ENCODE results near the gene CRB2. TPM values are rescaled to one million over a fixed set of nuclear protein-coding genes. Genes with fewer than 3 reads are reported as not detected.
"Not testable (repeated sequence)": the region's sequence is repeated elsewhere in the genome, so short reads cannot be mapped to it uniquely, and the experiment has no call there.

CRB2 gene
- total RNA-seq, 4 donors from 2014 or later, result 0.06 to 0.13 TPM; not detected in 2

DNA sequence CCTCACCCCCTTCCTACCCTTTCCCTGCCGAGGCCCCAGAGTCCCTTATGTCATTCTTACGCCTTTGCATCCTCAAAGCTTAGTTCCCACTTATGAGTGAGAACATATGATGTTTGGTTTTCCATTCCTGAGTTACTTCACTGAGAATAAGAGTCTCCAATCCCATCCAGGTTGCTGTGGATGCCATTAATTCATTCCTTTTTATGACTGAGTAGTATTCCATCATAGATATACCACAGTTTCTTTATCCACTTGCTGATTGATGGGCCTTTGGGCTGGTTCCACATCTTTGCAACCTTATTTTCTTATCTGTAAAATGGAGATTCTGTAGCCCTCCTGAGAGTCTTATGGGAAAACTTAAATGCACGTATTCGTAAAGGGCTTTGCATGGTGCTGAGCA lies 36.8 kb downstream of the CRB2 start:
- no peak for DNase-seq (ENCODE audit: extremely low spot score)
- 99% methylated on average over 4 of the region's 4 CpGs for WGBS
- Histone ChIP-seq H3K36me3 (peaks cover 0 to 4% (median 0%) of the 10 kb centered on the region in 4 donors), H3K27me3 (no peaks in the 10 kb centered on the region), H3K4me1 (no peaks in the 10 kb centered on the region), H3K4me3 (no peak overlapping the region), H3K9me3 (peaks cover 0 to 6% (median 0%) of the 10 kb centered on the region in 4 donors), H3K27ac (replicated peaks in 1 of 4) (no peak overlapping the region)
- TF ChIP-seq EP300 (IDR thresholded peaks at IDR 0.05), result no peak
- TF ChIP-seq POLR2A (IDR thresholded peaks at IDR 0.05; ENCODE audit: low read depth), result no peak
- TF ChIP-seq, protein P1, sequence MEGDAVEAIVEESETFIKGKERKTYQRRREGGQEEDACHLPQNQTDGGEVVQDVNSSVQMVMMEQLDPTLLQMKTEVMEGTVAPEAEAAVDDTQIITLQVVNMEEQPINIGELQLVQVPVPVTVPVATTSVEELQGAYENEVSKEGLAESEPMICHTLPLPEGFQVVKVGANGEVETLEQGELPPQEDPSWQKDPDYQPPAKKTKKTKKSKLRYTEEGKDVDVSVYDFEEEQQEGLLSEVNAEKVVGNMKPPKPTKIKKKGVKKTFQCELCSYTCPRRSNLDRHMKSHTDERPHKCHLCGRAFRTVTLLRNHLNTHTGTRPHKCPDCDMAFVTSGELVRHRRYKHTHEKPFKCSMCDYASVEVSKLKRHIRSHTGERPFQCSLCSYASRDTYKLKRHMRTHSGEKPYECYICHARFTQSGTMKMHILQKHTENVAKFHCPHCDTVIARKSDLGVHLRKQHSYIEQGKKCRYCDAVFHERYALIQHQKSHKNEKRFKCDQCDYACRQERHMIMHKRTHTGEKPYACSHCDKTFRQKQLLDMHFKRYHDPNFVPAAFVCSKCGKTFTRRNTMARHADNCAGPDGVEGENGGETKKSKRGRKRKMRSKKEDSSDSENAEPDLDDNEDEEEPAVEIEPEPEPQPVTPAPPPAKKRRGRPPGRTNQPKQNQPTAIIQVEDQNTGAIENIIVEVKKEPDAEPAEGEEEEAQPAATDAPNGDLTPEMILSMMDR (IDR thresholded peaks at IDR 0.05), result no peak
- no peak for TF ChIP-seq POLR2AphosphoS5 (IDR thresholded peaks at IDR 0.05)
- intact Hi-C loops (cut with DNase I), result no loop called here

DNA sequence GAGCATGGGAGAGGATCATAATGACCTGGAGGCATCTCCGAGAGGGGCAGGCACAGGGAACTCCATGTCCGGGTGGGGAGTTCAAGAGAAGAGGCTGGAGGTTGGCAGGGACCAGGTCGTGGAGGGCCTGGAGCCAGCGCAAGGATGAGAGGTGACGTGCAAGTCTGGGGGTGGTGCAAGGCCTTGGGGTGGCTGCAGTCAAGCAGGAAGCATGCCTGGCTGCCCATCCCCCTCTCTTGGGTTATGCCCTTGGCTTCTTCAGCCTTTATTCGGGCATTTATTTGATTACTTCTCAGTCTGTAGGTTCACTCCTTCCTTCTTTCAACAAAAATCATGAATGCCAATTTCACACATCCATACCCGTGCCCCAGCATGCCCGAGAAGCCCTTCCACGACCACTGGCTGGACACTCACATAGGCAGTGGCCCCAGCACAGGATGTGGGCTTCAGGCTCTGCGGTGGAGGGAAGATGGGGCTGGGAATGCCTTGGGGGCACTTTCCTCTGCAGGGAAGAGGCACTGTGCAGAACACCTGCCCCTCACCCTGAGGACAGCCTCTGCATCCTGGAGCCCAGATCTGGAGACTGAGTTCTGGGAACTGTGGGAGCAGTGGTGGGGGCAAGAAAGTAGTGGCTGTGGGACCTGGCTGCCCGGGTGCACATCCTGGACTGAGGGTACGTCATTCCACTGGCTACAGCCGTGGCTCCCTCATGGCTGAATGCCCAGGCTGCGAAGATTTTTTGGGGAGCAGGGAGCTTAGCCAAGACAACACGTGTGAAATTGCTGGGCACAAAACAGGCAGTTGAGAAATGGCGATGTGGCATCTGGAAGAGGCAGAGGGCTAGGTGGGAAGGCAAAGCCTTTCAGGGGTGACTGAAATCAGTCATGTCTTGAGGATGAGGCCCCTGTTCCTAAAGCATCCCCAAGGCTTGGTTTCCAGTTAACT lies 38.6 kb downstream of the CRB2 start:
- DNase-seq (ENCODE audit: extremely low spot score), result no peak
- Histone ChIP-seq H3K4me1 (no peaks in the 10 kb centered on the region), H3K9me3 (peaks cover 0 to 6% (median 0%) of the 10 kb centered on the region in 4 donors), H3K4me3 (no peak overlapping the region), H3K27ac (replicated peaks in 1 of 4) (no peak overlapping the region), H3K36me3 (peaks cover 0 to 6% (median 0%) of the 10 kb centered on the region in 4 donors), H3K27me3 (no peaks in the 10 kb centered on the region)
- TF ChIP-seq POLR2AphosphoS5 (IDR thresholded peaks at IDR 0.05) (no peak), POLR2A (IDR thresholded peaks at IDR 0.05; ENCODE audit: low read depth) (no peak)
- WGBS, result 92% methylated on average over 13 of the region's 16 CpGs
- intact Hi-C loops (cut with DNase I), result no loop called here

DNA sequence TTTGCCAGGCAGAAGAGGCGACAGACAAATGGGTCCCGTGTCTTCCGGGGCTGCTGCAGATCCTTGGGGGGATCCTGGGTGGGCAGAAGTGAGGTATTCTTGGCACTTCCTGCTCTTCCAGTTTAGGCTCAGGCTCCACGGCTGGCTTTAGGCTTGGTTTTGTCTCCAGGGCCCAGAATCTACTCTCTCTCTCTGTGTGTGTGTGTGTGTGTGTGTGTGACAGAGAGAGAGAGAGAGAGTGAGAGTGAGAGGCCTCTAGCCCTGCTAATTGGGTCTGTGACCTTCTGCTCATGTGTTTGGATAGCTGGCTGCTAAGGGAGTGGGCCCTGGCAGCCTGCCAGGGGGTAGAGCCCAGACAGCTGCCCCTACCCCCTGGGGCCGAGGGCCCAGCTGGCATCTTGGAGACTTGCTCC lies 39.3 kb downstream of the CRB2 start:
- DNase-seq (ENCODE audit: extremely low spot score), result no peak
- H3K27ac ChIP-seq (replicated peaks in 1 of 4), result no peak overlapping the region
- intact Hi-C loops (cut with DNase I), result no loop called here
- no peaks in the 10 kb centered on the region for H3K27me3 ChIP-seq
- no peak overlapping the region for H3K4me3 ChIP-seq
- H3K9me3 ChIP-seq, result peaks cover 0 to 6% (median 0%) of the 10 kb centered on the region in 4 donors
- WGBS, result 78% methylated on average over 4 of the region's 5 CpGs
- H3K4me1 ChIP-seq, result no peaks in the 10 kb centered on the region
- TF ChIP-seq, protein P1 (IDR thresholded peaks at IDR 0.05), result no peak
- TF ChIP-seq EP300 (IDR thresholded peaks at IDR 0.05) (no peak), POLR2A (IDR thresholded peaks at IDR 0.05; ENCODE audit: low read depth) (no peak), POLR2AphosphoS5 (IDR thresholded peaks at IDR 0.05) (no peak)
- H3K36me3 ChIP-seq, result peaks cover 0 to 6% (median 0%) of the 10 kb centered on the region in 4 donors

DNA sequence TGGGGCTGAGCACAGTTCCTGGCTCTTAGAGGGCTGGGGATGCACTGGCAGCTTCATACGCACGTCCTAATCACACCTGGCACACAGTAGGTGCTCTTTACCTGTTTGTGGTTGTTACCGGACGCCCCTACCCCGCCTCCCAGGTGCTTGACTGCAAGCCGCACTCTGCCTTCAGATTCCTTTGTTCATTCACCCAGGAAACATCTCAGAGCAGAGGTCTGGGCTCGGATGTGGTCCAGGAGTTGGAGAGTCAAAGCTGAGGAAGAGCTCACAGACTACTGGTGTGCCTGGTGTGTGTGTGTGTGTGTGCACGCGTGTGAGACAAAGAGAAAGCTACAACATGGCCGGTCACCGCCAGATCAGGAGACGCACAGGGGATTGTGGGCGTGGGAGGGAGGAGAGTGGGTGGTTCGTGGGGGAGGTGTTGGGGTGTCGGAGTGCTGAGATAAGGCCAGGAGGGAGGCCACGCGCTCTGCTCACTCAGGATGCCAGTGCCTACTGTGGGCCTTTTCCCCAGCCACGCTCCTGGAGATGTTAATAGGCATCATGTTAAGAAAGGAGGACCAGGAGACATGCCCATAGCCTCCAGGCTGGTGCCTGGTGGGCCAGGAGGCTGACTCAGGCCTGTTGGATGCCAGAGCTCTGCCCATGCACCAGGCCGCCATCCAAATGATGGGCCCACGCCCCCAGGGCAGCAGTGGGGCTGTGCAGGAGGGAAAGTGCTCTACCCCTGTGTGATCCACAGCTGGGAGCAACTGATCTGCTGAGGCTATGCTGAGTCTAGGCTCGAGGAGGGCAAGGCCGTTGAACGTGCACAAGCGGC lies 39.9 kb downstream of the CRB2 start:
- TF ChIP-seq, protein P1 (IDR thresholded peaks at IDR 0.05), result no peak
- TF ChIP-seq POLR2AphosphoS5 (IDR thresholded peaks at IDR 0.05) (no peak), EP300 (IDR thresholded peaks at IDR 0.05) (no peak)
- no peak overlapping the region for H3K4me3 ChIP-seq
- no peaks in the 10 kb centered on the region for H3K27me3 ChIP-seq
- 93% methylated on average over 21 of the region's 24 CpGs for WGBS
- intact Hi-C loops (cut with DNase I), result no loop called here
- H3K36me3 ChIP-seq, result peaks cover 0 to 6% (median 2%) of the 10 kb centered on the region in 4 donors
- H3K4me1 ChIP-seq, result no peaks in the 10 kb centered on the region
- no peak overlapping the region for H3K27ac ChIP-seq (replicated peaks in 1 of 4)
- DNase-seq (ENCODE audit: extremely low spot score), result no peak
- peaks cover 0 to 6% (median 0%) of the 10 kb centered on the region in 4 donors for H3K9me3 ChIP-seq

DNA sequence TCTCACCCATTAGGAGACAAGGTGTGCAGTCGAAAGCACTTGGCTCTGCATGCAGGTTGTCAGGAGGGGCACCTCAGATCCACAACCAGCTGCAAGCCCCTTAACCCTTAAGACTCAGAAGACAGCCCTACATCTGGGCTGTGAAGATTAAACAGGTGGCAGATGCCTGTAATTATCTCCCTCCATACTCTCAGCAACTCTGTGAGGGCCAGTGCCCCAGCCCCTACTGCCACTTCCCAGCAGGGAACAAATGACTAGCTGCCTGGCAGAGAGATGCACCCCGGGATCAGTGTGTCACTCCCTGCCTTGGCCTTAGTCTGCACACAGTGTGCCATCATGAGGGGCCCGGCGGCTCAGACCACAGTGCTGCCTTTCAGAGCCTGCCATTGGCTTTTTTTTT lies 42.0 kb downstream of the CRB2 start:
- no peaks in the 10 kb centered on the region for H3K27me3 ChIP-seq
- peaks cover 2 to 14% (median 4%) of the 10 kb centered on the region in 4 donors for H3K36me3 ChIP-seq
- H3K27ac ChIP-seq (replicated peaks in 1 of 4), result no peak overlapping the region
- peaks cover 0 to 4% (median 0%) of the 10 kb centered on the region in 4 donors for H3K9me3 ChIP-seq
- intact Hi-C loops (cut with DNase I), result no loop called here
- H3K4me3 ChIP-seq, result no peak overlapping the region
- TF ChIP-seq POLR2AphosphoS5 (IDR thresholded peaks at IDR 0.05), result no peak
- TF ChIP-seq, protein P1 (IDR thresholded peaks at IDR 0.05), result no peak
- H3K4me1 ChIP-seq, result peaks cover 0 to 3% (median 0%) of the 10 kb centered on the region in 4 donors
- 91% methylated on average over 4 of the region's 4 CpGs for WGBS
- DNase-seq (ENCODE audit: extremely low spot score), result no peak

DNA sequence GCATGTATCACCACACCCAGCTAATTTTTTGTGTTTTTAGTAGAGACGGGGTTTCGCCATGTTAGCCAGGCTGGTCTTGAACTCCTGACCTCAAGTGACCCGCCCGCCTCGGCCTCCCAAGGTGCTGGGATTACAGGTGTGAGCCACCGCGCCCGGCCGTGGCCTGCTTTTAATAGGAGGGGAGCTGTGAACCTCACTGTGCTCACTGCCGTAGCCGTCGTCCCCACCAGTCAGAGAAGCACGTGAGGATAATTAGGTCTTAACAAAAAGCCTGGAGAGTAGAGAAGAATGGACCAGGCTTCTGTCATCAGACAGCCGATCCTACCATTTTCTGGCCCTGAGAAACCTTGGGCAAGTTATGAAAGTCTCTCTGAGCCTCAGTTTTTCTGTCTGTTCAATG lies 42.9 kb downstream of the CRB2 start:
- H3K27ac ChIP-seq (replicated peaks in 1 of 4); H3K4me3 ChIP-seq; H3K27me3 ChIP-seq; H3K4me1 ChIP-seq; H3K9me3 ChIP-seq; DNase-seq (ENCODE audit: extremely low spot score); intact Hi-C loops (cut with DNase I): not testable (repeated sequence)
- H3K36me3 ChIP-seq, result peaks cover 5 to 16% (median 6%) of the 10 kb centered on the region in 4 donors
- 99% methylated on average over 10 of the region's 14 CpGs for WGBS
